NCI-H128 (cell line): ENCODE measurements around the gene NFKBIE.

Experiments used
- DNase-seq: peaks from one replicate; lab custom pipeline; 2025; ENCODE audit not compliant: unreplicated experiment; lab: John Stamatoyannopoulos, UW

NFKBIE gene

GRCh38 chr6:44297063-44298038 is 32.0 kb upstream of the NFKBIE start:
- DNase-seq, result peak; percentile 19

DNA sequence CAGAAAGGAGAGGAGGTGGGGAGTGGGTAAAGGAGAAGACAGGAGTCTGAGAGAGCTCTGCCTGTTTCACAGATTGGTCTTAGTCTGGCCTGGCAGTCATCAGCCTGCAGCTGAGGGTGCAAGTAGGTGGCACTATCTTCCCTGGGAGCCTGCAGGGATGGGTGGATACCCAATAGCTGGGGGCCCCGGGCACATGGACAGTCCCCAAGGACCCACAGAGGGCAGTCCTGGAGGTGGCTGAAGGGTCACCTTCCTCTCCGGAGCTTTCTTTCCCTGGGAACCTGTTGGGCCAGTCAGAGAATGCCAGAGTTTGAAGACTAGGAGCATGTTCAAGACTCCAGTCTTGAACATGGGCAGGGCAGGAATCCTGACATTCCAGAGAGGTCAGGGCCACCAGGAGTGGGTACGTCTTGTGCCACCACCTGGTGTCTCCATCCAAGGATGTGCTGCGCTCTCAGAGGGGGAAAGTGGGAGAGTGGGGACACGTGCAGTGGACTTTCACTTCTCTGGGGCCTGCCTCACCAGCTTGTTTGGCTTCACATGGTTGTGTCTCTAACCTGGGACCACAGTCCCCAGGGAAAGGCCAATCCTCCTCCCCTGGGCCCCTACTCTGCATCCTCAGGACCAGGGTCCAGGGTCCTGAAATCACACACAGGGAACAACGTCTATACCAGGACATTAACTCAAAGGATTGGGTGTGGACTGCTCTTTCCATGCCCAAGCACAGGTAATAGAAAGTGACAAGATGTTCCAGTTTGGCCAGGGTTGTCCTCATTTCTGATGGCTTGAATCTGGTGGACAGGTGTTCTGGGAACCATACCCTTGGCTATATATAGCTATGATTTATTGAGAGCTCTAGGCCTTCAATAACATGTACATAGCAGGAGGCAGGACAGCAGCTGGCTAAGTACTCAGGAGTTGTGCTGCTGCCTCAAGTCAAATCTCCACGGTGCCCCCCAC is 29.8 kb upstream of the NFKBIE start:
- DNase-seq, result no peak

- DNase-seq, result no peak
Observed at GRCh38 chr6:44292661-44293365, 27.5 kb upstream of the NFKBIE start.

GRCh38 chr6:44291841-44292240 is 26.5 kb upstream of the NFKBIE start:
- DNase-seq, result no peak

DNA sequence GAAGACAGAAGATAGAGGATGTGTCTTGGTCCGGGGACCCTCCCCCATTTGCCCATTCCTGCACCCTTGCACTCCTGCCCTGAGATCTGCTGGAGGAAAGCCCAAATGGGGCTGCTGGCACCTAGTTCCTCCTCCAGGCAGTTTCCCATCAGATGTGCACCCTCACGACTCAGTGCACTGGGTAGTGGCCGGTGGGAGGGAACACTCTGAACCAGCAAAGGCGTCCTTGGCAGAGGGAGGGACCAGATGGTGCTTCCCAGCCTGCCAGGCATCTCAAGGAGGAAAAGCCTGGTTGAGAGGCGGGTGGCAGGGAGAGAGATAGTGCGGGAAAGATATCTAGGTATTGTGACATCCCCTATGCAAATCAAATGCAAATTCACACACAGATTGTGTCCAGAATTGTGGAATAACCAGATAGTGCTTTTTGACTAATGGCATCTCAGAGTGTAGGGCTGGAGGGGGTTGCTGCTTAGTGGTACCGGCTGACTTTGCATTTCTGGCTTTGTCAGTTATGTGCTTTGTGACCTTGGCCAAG is 24.4 kb upstream of the NFKBIE start:
- DNase-seq, result no peak

GRCh38 chr6:44286747-44287146 is 21.4 kb upstream of the NFKBIE start:
- no peak for DNase-seq

DNA sequence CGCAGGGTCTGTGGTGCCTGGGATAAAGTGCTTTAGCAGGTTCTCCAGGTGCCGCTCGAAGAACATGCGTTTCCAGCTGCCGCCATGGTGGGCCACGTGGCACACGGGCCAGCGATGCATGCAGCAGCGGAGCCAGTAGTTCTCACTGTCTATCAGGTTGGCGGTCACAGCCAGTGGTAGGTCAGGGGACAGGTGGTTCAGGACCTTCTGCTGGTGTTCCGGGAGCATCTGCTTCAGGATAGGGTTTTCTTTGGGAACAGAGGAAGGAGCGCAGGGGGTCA is 20.9 kb upstream of the NFKBIE start:
- DNase-seq, result no peak

DNA sequence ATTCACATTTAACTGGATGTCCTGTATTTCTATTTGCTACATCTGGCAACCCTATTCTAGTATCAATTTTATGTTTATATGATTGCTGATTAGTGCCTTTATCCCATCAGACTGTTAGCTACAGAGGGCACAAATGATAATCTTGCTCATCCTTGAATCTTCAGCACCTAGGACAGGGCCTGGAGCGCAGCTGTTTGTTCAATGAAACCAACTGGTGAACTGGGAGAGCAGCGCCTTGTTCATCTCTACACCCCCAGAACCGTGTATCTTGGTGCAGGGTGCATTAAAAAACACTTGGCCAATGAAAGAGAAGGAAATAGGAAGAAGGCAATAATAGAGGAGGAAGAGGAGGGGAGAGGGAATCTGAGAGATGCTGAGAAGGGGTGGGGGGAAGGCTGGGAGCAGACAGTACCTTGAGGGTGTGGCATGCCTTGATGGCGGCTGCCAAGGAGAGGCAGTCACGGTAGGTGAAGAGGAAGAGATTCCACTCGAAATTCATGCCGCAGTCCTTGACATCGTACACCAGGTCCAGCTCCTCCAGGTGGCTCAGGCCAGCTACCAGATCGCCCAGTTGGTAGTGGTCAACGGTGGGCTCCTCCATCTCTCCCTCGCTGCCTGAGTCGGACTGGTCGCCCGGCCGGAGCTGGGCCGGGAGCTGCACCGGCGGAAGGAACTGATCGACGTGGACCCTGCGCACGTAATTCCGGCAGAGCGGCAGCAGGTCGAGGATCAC is 20.4 kb upstream of the NFKBIE start:
- DNase-seq, result no peak

DNA sequence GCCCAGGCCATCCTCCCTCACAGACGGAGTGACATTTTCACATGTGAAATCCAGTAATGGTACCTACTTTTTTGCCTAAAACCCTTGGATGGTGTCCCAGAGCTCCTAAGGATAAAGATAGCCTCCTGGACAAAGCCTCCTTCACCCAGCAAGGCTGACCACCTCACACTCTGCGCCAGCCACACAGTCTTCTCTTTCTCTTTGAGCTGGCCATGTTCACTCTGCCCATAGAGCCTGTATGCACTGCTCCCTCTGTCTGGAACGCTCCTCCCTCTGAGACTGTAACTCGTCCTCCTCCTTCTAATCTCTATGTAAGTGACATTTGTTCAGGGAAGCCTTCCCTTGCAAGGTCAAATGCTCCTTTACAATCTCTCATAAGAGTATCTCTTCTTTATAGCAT is 19.5 kb upstream of the NFKBIE start:
- no peak for DNase-seq

- no peak for DNase-seq
Observed at GRCh38 chr6:44284121-44284520, 18.8 kb upstream of the NFKBIE start.

GRCh38 chr6:44278774-44279697 is 13.7 kb upstream of the NFKBIE start:
- DNase-seq, result no peak

GRCh38 chr6:44278315-44278714 is 13.0 kb upstream of the NFKBIE start:
- DNase-seq, result no peak

DNA sequence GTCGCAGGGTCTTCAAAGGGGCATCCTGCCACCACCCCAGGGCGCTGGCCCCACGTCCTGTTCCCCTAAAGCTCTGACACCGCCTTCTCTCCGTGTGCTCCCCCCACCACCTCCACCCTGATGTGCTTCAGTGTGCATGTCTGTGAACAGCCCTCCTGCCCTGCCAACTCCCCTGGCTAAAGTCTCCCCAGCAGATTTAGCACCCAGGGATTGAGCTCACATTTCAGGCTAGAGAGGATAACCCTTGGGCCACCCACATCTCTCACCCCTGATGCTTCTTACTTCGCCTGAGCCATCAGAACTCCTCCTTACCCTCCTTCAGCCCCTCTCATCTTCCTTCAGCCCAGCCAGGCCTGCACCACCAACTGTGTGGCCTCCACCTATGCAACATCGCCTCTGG is 12.4 kb upstream of the NFKBIE start:
- DNase-seq, result no peak

- DNase-seq, result no peak
Observed at GRCh38 chr6:44276667-44277640, 11.6 kb upstream of the NFKBIE start.

DNA sequence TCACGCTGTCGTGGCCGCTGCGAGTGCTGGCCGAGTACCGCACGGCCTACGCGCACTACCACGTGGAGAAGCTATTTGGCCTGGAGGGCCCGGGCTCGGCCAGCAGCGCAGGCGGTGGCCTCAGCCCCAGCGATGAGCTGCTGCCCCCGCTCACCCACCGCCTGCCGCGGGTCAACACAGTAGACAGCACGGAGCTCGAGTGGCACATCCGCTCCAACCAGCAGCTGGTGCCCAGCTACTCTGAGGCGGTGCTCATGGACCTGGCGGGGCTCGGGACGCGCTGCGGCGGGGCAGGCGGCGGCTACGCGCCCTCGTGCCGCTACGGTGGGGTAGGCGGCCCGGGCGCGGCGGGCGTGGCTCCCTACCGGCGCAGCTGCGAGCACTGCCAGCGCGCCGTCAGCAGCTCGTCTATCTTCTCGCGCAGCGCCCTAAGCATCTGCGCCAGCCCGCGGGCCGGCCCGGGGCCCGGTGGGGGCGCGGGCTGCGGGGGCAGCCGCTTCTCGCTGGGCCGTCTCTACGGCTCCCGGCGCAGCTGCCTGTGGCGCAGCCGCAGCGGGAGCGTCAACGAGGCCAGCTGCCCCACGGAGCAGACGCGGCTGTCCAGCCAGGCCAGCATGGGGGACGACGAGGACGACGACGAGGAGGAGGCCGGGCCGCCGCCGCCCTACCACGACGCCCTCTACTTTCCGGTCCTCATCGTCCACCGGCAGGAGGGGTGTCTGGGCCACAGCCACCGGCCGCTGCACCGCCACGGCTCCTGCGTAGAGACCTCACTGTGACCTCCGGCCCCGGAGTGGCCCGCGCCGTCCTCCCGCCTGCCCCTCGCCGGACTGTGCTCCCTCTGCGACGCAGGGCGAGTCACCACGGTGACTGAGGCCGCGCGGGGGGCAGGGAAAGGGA is 10.6 kb upstream of the NFKBIE start:
- DNase-seq, result no peak

DNA sequence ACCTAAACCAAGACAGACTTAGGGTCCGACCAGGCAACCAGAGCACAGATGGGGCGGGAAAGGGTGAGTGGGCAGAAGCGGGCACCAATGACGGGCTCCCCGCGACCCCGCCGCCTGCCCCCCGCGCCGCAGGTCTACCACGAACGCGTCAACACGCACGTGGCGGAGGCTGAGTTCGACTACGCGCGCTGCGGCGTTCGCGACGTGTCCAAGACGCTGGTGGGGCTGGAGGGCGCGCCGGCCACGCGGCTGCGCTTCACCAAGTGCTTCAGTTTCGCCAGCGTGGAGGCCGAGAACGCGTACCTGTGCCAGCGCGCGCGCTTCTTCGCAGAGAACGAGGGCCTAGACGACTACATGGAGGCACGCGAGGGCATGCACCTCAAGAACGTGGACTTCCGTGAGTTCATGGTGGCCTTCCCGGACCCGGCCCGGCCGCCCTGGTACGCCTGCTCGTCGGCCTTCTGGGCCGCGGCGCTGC is 10.0 kb upstream of the NFKBIE start:
- DNase-seq, result no peak

DNA sequence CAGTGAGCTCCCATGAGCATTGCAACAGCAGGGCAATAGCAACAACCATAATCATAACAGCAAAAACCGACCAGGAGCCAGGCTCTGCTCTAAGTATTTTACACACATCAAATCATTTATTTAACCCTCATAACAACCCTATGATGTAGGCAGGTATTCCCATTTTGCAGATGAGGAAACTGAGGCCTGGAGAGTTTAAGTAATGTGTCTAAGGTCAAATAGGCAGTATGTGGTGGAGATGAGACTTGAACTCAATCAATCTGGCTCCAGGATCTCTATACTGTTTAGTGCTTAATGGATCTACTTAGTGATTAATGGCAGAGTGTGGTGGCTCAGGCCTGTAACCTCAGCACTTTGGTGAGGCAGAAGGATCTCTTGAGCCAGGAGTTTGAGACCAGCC is 8.3 kb upstream of the NFKBIE start:
- no peak for DNase-seq
